Subcutaneous abdominal adipose tissue (tissue), 5 donors: ENCODE data around the gene HELZ.

Experiments used
- H3K27ac ChIP-seq: one replicate; pipeline ENCODE4 v1.7.0; 2013; ENCODE audit warnings: low read depth, mild to moderate bottlenecking, inconsistent platforms, low read length, moderate library complexity
- H3K27me3 ChIP-seq, 5 donors: one replicate each; pipeline ENCODE4 v1.7.0; 2013; ENCODE audit warnings: low read length in 5 of 5, inconsistent platforms in 1 of 5; ENCODE audit not compliant: control insufficient read depth in 5 of 5, insufficient read depth in 4 of 5
- H3K36me3 ChIP-seq, 5 donors: one replicate each; pipeline ENCODE4 v1.7.0; 2013; ENCODE audit warnings: low read length in 5 of 5; ENCODE audit not compliant: control insufficient read depth in 5 of 5, insufficient read depth in 5 of 5
- H3K4me1 ChIP-seq, 5 donors: one replicate each; pipeline ENCODE4 v1.7.0; 2013; ENCODE audit warnings: low read length in 5 of 5, mild to moderate bottlenecking in 3 of 5, moderate library complexity in 1 of 5; ENCODE audit not compliant: control insufficient read depth in 5 of 5, insufficient read depth in 5 of 5
- H3K4me3 ChIP-seq, 5 donors: one replicate each; pipeline ENCODE4 v1.7.0; 2013; ENCODE audit warnings: low read length in 5 of 5, low read depth in 1 of 5
- H3K9ac ChIP-seq, 5 donors: one replicate each; pipeline ENCODE4 v1.7.0; 2013; ENCODE audit warnings: low read length in 5 of 5, mild to moderate bottlenecking in 4 of 5, moderate library complexity in 3 of 5
- H3K9me3 ChIP-seq, 5 donors: one replicate each; pipeline ENCODE4 v1.7.0; 2013; ENCODE audit warnings: low read length in 5 of 5; ENCODE audit not compliant: control insufficient read depth in 5 of 5
- donor health status: healthy.
- donor health status: healthy.
- donor health status: healthy.
- donor health status: healthy.
- donor health status: healthy.

Gene HELZ

GRCh38 chr17:67035131-67036083, 209.6 kb downstream of the HELZ start:
- Histone ChIP-seq H3K4me3 (no peak overlapping the region), H3K27ac (no peak overlapping the region)

GRCh38 chr17:67033613-67034012, 211.4 kb downstream of the HELZ start:
- H3K4me3 ChIP-seq, result no peak overlapping the region
- no peaks in the 10 kb centered on the region for H3K9me3 ChIP-seq
- H3K27ac ChIP-seq, result no peak overlapping the region
- H3K36me3 ChIP-seq, result no peaks in the 10 kb centered on the region
- H3K4me1 ChIP-seq, result no peaks in the 10 kb centered on the region
- H3K9ac ChIP-seq, result no peak overlapping the region
- H3K27me3 ChIP-seq, result peaks cover 0 to 4% (median 0%) of the 10 kb centered on the region in 5 donors

More at GRCh38 chr17:67035131-67036083, 209.6 kb downstream of the HELZ start:
- H3K9me3 ChIP-seq, result no peaks in the 10 kb centered on the region
- no peak overlapping the region for H3K9ac ChIP-seq
- H3K27me3 ChIP-seq, result peaks cover 0 to 8% (median 0%) of the 10 kb centered on the region in 5 donors
- no peaks in the 10 kb centered on the region for H3K36me3 ChIP-seq
- H3K4me1 ChIP-seq, result no peaks in the 10 kb centered on the region

- no peaks in the 10 kb centered on the region for H3K9me3 ChIP-seq
- no peak overlapping the region for H3K27ac ChIP-seq
- H3K9ac ChIP-seq, result no peak overlapping the region
- peaks cover 0 to 4% (median 0%) of the 10 kb centered on the region in 5 donors for H3K27me3 ChIP-seq
- no peaks in the 10 kb centered on the region for H3K36me3 ChIP-seq
- no peak overlapping the region for H3K4me3 ChIP-seq
- H3K4me1 ChIP-seq, result no peaks in the 10 kb centered on the region
Measured at GRCh38 chr17:67032985-67033384, 212.0 kb downstream of the HELZ start.

- Histone ChIP-seq H3K9ac (no peak overlapping the region), H3K27me3 (peaks cover 0 to 4% (median 0%) of the 10 kb centered on the region in 5 donors), H3K9me3 (no peaks in the 10 kb centered on the region), H3K27ac (no peak overlapping the region), H3K4me1 (no peaks in the 10 kb centered on the region), H3K4me3 (no peak overlapping the region), H3K36me3 (no peaks in the 10 kb centered on the region)
Measured at GRCh38 chr17:67032382-67032781, 212.6 kb downstream of the HELZ start.

GRCh38 chr17:67030641-67031040, 214.4 kb downstream of the HELZ start:
- Histone ChIP-seq H3K9me3 (no peaks in the 10 kb centered on the region), H3K36me3 (no peaks in the 10 kb centered on the region), H3K27me3 (peaks cover 0 to 5% (median 0%) of the 10 kb centered on the region in 5 donors), H3K4me3 (no peak overlapping the region), H3K4me1 (no peaks in the 10 kb centered on the region), H3K27ac (no peak overlapping the region), H3K9ac (no peak overlapping the region)

GRCh38 chr17:67027031-67027628, 217.9 kb downstream of the HELZ start:
- Histone ChIP-seq H3K9me3 (no peaks in the 10 kb centered on the region), H3K27me3 (peaks cover 0 to 8% (median 4%) of the 10 kb centered on the region in 5 donors), H3K9ac (no peak overlapping the region), H3K27ac (no peak overlapping the region), H3K4me3 (no peak overlapping the region), H3K36me3 (no peaks in the 10 kb centered on the region), H3K4me1 (no peaks in the 10 kb centered on the region)

- no peak overlapping the region for H3K27ac ChIP-seq
- H3K9me3 ChIP-seq, result no peaks in the 10 kb centered on the region
- H3K4me1 ChIP-seq, result no peaks in the 10 kb centered on the region
- no peak overlapping the region for H3K9ac ChIP-seq
- no peak overlapping the region for H3K4me3 ChIP-seq
- peaks cover 0 to 8% (median 4%) of the 10 kb centered on the region in 5 donors for H3K27me3 ChIP-seq
- H3K36me3 ChIP-seq, result no peaks in the 10 kb centered on the region
Measured at GRCh38 chr17:67026341-67026740, 218.7 kb downstream of the HELZ start.

- Histone ChIP-seq H3K27ac (no peak overlapping the region), H3K4me1 (no peaks in the 10 kb centered on the region), H3K9ac (no peak overlapping the region), H3K9me3 (no peaks in the 10 kb centered on the region), H3K27me3 (peaks cover 0 to 8% (median 4%) of the 10 kb centered on the region in 5 donors), H3K36me3 (no peaks in the 10 kb centered on the region), H3K4me3 (no peak overlapping the region)
Measured at GRCh38 chr17:67025216-67025792, 219.7 kb downstream of the HELZ start.

GRCh38 chr17:67024736-67025135, 220.3 kb downstream of the HELZ start:
- Histone ChIP-seq H3K27me3 (peaks cover 0 to 8% (median 5%) of the 10 kb centered on the region in 5 donors), H3K9ac (no peak overlapping the region), H3K36me3 (no peaks in the 10 kb centered on the region), H3K4me3 (no peak overlapping the region), H3K27ac (no peak overlapping the region), H3K4me1 (no peaks in the 10 kb centered on the region), H3K9me3 (no peaks in the 10 kb centered on the region)

- no peaks in the 10 kb centered on the region for H3K4me1 ChIP-seq
- H3K9me3 ChIP-seq, result no peaks in the 10 kb centered on the region
- no peaks in the 10 kb centered on the region for H3K36me3 ChIP-seq
Measured at GRCh38 chr17:67022451-67022810, 222.6 kb downstream of the HELZ start.

More at GRCh38 chr17:67022451-67022810, 222.6 kb downstream of the HELZ start:
- no peak overlapping the region for H3K27ac ChIP-seq
- no peak overlapping the region for H3K9ac ChIP-seq
- H3K27me3 ChIP-seq, result peaks cover 0 to 8% (median 6%) of the 10 kb centered on the region in 5 donors
- H3K4me3 ChIP-seq, result no peak overlapping the region
